Esophagus mucosa (tissue), 1 donor: Measurements from ENCODE around the gene NEURL1. TPM values are rescaled to one million over a fixed set of nuclear protein-coding genes. Genes with fewer than 3 reads are reported as not detected.
"Not testable (repeated sequence)": the region's sequence is repeated elsewhere in the genome, so short reads cannot be mapped to it uniquely, and the experiment has no call there.

ENCODE experiments used
- ATAC-seq: fragments of 200-7000 bp; cut with Tn5 transposase; one replicate; pipeline ENCODE4 v1.9.1; 2020
- total RNA-seq: library from RNA; stranded (reverse); gene quantifications from one replicate; pipeline ENCODE4 v1.2.4, GENCODE V29; 2023
- donor health status: DM: yes; HTN: yes; CAD: no.

The NEURL1 gene
- total RNA-seq, 1 donor from 2014 or later: 0.16 TPM

- ATAC-seq: no peak
These were observed 1.8 kb downstream of the NEURL1 start for GRCh38 chr10:103495321-103495720.

- no peak for ATAC-seq
These were observed 3.8 kb downstream of the NEURL1 start for GRCh38 chr10:103497161-103497915.

GRCh38 chr10:103498936-103499638, 5.6 kb downstream of the NEURL1 start:
- no peak for ATAC-seq

- no peak for ATAC-seq
These were observed 6.4 kb downstream of the NEURL1 start for GRCh38 chr10:103499881-103500280.

GRCh38 chr10:103500481-103500880, 7.0 kb downstream of the NEURL1 start:
- no peak for ATAC-seq

- ATAC-seq: no peak
These were observed 7.7 kb downstream of the NEURL1 start for GRCh38 chr10:103501186-103501585.

GRCh38 chr10:103502849-103503660, 9.6 kb downstream of the NEURL1 start:
- ATAC-seq: no peak

GRCh38 chr10:103503777-103504176, 10.3 kb downstream of the NEURL1 start:
- ATAC-seq: not testable (repeated sequence)

GRCh38 chr10:103504181-103504783, 10.8 kb downstream of the NEURL1 start:
- ATAC-seq: no peak

GRCh38 chr10:103506061-103506460, 12.6 kb downstream of the NEURL1 start:
- no peak for ATAC-seq

- peak; percentile 15 for ATAC-seq
These were observed 14.0 kb downstream of the NEURL1 start for GRCh38 chr10:103507235-103508191.

GRCh38 chr10:103510046-103510685, 16.7 kb downstream of the NEURL1 start:
- ATAC-seq: no peak

- no peak for ATAC-seq
These were observed 17.6 kb downstream of the NEURL1 start for GRCh38 chr10:103510791-103511752.

- ATAC-seq: no peak
These were observed 18.7 kb downstream of the NEURL1 start for GRCh38 chr10:103512166-103512565.

GRCh38 chr10:103512591-103513379, 19.3 kb downstream of the NEURL1 start:
- ATAC-seq: no peak

- ATAC-seq: no peak
These were observed 20.0 kb downstream of the NEURL1 start for GRCh38 chr10:103513380-103514060.

- ATAC-seq: no peak
These were observed 20.7 kb downstream of the NEURL1 start for GRCh38 chr10:103514244-103514643.
